ENCODE data around the gene PTPRG. TPM values are rescaled to one million over a fixed set of nuclear protein-coding genes. Genes with fewer than 3 reads are reported as not detected.

PTPRG gene
- total RNA-seq, 1 experiment from 2014 or later: 0.74 TPM

DNA sequence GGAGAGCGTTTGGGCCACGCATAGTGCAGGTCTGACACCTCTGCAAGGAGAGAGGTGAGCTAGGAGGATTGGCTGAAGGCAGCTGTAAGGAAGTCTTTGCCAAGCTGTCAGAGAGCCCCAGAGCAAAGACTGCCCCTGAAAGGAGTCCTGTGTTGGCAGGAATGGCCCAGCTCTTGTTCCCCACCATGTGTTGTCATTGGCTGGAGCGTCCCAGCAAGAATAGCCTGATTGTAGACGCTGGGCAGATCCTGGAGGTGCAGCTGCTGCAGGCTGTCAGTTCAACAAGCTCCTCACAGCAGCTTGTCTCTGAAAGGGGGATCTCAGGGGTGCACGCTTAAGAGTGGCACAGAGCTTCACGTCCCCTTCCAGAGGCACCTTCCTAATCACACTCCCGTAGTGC lies 574.4 kb downstream of the PTPRG start:
- Histone ChIP-seq H3K36me3 (ENCODE audit: control insufficient read depth, insufficient read depth, low read length) (no peaks in the 10 kb centered on the region), H3K4me1 (ENCODE audit: control insufficient read depth, insufficient read depth, low read length) (no peaks in the 10 kb centered on the region), H3K27ac (ENCODE audit: low read length) (no peak overlapping the region), H3K4me3 (ENCODE audit: low read depth in 2 of 2, low read length in 2 of 2) (no peak overlapping the region), H3K9me3 (ENCODE audit: control insufficient read depth, insufficient read depth, low read depth, low read length) (no peaks in the 10 kb centered on the region), H3K27me3 (ENCODE audit: control insufficient read depth, insufficient read depth, low read length) (no peaks in the 10 kb centered on the region)
- CTCF ChIA-PET: no interaction called here
- intact Hi-C loops (cut with micrococcal nuclease; ENCODE audit: unreplicated experiment): no loop called here
- BruUV-seq (replicated peaks): no TSS peak
- in situ Hi-C loops (cut with HindIII; ENCODE audit: low pct_unique_long_range_greater_than_20kb, low sequenced_read_pairs): no loop called here
- no peak for ATAC-seq
- no peak for DNase-seq (ENCODE audit: low read depth, low spot score)
- TF ChIP-seq, protein P1, sequence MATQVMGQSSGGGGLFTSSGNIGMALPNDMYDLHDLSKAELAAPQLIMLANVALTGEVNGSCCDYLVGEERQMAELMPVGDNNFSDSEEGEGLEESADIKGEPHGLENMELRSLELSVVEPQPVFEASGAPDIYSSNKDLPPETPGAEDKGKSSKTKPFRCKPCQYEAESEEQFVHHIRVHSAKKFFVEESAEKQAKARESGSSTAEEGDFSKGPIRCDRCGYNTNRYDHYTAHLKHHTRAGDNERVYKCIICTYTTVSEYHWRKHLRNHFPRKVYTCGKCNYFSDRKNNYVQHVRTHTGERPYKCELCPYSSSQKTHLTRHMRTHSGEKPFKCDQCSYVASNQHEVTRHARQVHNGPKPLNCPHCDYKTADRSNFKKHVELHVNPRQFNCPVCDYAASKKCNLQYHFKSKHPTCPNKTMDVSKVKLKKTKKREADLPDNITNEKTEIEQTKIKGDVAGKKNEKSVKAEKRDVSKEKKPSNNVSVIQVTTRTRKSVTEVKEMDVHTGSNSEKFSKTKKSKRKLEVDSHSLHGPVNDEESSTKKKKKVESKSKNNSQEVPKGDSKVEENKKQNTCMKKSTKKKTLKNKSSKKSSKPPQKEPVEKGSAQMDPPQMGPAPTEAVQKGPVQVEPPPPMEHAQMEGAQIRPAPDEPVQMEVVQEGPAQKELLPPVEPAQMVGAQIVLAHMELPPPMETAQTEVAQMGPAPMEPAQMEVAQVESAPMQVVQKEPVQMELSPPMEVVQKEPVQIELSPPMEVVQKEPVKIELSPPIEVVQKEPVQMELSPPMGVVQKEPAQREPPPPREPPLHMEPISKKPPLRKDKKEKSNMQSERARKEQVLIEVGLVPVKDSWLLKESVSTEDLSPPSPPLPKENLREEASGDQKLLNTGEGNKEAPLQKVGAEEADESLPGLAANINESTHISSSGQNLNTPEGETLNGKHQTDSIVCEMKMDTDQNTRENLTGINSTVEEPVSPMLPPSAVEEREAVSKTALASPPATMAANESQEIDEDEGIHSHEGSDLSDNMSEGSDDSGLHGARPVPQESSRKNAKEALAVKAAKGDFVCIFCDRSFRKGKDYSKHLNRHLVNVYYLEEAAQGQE (IDR thresholded peaks at IDR 0.05; ENCODE audit: insufficient read depth in 1 of 2, low read depth in 2 of 2, low read length in 1 of 2): no peak
- no peak for TF ChIP-seq POLR2AphosphoS5 (IDR thresholded peaks at IDR 0.05; ENCODE audit: low read depth, low read length)
- TF ChIP-seq CTCF (IDR thresholded peaks at IDR 0.05): no peak
- TF ChIP-seq SIN3A (IDR thresholded peaks at IDR 0.05; ENCODE audit: borderline replicate concordance, insufficient read depth, low read depth, low read length): no peak
- no peak for TF ChIP-seq TCF7L2 (IDR thresholded peaks at IDR 0.05; ENCODE audit: low read depth, low read length)
- POLR2A ChIA-PET: no interaction called here

- POLR2A ChIA-PET: no interaction called here
- intact Hi-C loops (cut with micrococcal nuclease; ENCODE audit: unreplicated experiment) (no loop called here), in situ Hi-C loops (cut with HindIII; ENCODE audit: low pct_unique_long_range_greater_than_20kb, low sequenced_read_pairs) (no loop called here)
- H3K4me3 ChIP-seq (ENCODE audit: low read depth in 2 of 2, low read length in 2 of 2): no peak overlapping the region
- CTCF ChIA-PET: no interaction called here
- DNase-seq (ENCODE audit: low read depth, low spot score) (no peak), ATAC-seq (no peak)
- TF ChIP-seq, protein P1 (IDR thresholded peaks at IDR 0.05; ENCODE audit: insufficient read depth in 1 of 2, low read depth in 2 of 2, low read length in 1 of 2): no peak
- TF ChIP-seq TCF7L2 (IDR thresholded peaks at IDR 0.05; ENCODE audit: low read depth, low read length): no peak
- no peak for TF ChIP-seq CTCF (IDR thresholded peaks at IDR 0.05)
- no peaks in the 10 kb centered on the region for H3K4me1 ChIP-seq (ENCODE audit: control insufficient read depth, insufficient read depth, low read length)
- no TSS peak for BruUV-seq (replicated peaks)
- H3K27ac ChIP-seq (ENCODE audit: low read length): no peak overlapping the region
- H3K27me3 ChIP-seq (ENCODE audit: control insufficient read depth, insufficient read depth, low read length): no peaks in the 10 kb centered on the region
- no peaks in the 10 kb centered on the region for H3K9me3 ChIP-seq (ENCODE audit: control insufficient read depth, insufficient read depth, low read depth, low read length)
- H3K36me3 ChIP-seq (ENCODE audit: control insufficient read depth, insufficient read depth, low read length): no peaks in the 10 kb centered on the region
Measured at GRCh38 chr3:62139957-62140356, 578.6 kb downstream of the PTPRG start.

Data from Panc1 (cell line).